WERI-Rb-1 (cell line): ENCODE results near the gene BTG1.

Experiments
- DNase-seq: peaks from one replicate; pipeline ENCODE4 v3.0.0-alpha.2; 2020
- H3K27ac ChIP-seq: fragments of 250-450 bp; sonication (Bioruptor Pico); 2 replicates; pipeline ENCODE4 v1.5.1; 2020; ENCODE audit warnings: mild to moderate bottlenecking, moderate library complexity
- H3K27me3 ChIP-seq: fragments of 250-450 bp; sonication (Bioruptor Pico); 2 replicates; pipeline ENCODE4 v1.5.1; 2021; ENCODE audit warnings: mild to moderate bottlenecking, low read depth, moderate library complexity; ENCODE audit not compliant: insufficient read depth, severe bottlenecking
- H3K36me3 ChIP-seq: fragments of 250-450 bp; sonication (Bioruptor Pico); 2 replicates; pipeline ENCODE4 v1.5.1; 2020; ENCODE audit warnings: mild to moderate bottlenecking, moderate library complexity
- H3K4me3 ChIP-seq: 2 replicates; pipeline ENCODE4 v1.5.1; 2011; ENCODE audit warnings: low read depth, mild to moderate bottlenecking, control low read depth, low read length
- H3K9me3 ChIP-seq: fragments of 250-450 bp; sonication (Bioruptor Pico); 2 replicates; pipeline ENCODE4 v1.5.1; 2021; ENCODE audit warnings: mild to moderate bottlenecking, moderate library complexity; ENCODE audit not compliant: severe bottlenecking
- CTCF ChIP-seq: IDR thresholded peaks from 2 replicates; pipeline ENCODE4 v1.5.1; 2011; ENCODE audit warnings: low read depth, mild to moderate bottlenecking, control low read depth, inconsistent platforms, low read length

Gene BTG1

GRCh38 chr12:92158796-92159439, 13.3 kb upstream of the BTG1 start:
- Histone ChIP-seq H3K36me3 (no peaks in the 10 kb centered on the region), H3K27me3 (no peaks in the 10 kb centered on the region), H3K27ac (no peak overlapping the region), H3K9me3 (no peaks in the 10 kb centered on the region), H3K4me3 (no peak overlapping the region)
- DNase-seq, result no peak
- no peak for TF ChIP-seq CTCF

DNA sequence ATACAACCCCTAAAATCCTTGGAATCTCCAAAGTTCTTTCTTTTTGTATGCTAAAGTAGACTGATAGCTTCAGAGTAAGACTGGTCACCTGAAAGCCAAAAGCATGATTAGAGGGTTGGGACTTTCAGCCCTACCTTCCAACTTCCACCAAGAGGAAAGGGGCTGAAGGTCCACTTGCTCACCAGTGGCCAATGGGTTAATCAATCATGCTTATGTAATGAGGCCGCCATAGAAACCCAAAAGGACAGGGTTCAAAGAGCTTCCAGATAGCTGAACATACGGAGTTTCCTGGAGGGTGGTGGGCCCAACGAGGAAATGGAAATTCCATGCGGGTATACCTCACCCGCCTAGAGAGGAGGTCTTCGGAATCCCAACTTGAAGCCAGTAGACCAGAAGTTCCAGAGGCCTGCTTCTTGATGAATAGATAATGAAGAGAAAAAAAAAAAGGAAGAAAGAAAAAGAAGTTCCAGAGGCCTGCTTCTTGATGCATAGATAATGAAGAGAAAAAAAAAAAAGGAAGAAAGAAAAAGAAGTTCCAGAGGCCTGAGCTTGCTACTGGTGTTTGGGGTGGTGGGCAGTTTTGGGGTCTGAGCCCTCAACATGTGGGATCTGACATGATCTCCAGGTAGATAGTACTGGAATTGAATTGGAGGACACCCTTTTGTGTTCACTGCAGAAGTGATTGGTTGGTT, 11.2 kb upstream of the BTG1 start:
- H3K9me3 ChIP-seq, result no peaks in the 10 kb centered on the region
- no peaks in the 10 kb centered on the region for H3K27me3 ChIP-seq
- H3K4me3 ChIP-seq, result no peak overlapping the region
- no peak for TF ChIP-seq CTCF
- H3K36me3 ChIP-seq, result no peaks in the 10 kb centered on the region
- DNase-seq, result no peak
- no peak overlapping the region for H3K27ac ChIP-seq

DNA sequence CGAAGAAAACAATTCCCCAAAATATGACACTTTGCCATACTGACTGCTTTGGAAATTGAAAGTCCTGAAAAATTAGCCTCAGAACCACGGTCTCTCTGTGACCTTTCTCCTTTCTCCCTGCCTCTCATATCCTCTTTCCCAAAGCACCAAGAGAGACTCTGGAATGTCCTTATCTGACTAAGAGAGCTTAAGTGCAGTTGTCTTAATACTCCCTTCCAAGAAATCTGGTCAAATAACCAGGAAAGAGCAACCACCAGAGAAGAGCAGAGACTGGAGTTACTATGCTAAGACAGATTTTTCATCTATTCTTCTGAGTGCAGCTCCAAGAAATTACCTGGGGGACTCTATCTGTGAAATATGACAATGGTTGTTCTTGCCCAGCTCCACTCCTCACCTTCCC, 10.5 kb upstream of the BTG1 start:
- Histone ChIP-seq H3K27ac (no peak overlapping the region), H3K27me3 (no peaks in the 10 kb centered on the region), H3K36me3 (no peaks in the 10 kb centered on the region), H3K4me3 (no peak overlapping the region), H3K9me3 (no peaks in the 10 kb centered on the region)
- TF ChIP-seq CTCF, result no peak
- no peak for DNase-seq

GRCh38 chr12:92155733-92156132, 10.1 kb upstream of the BTG1 start:
- Histone ChIP-seq H3K36me3 (no peaks in the 10 kb centered on the region), H3K27me3 (no peaks in the 10 kb centered on the region), H3K4me3 (no peak overlapping the region), H3K9me3 (no peaks in the 10 kb centered on the region), H3K27ac (no peak overlapping the region)
- DNase-seq, result no peak
- no peak for TF ChIP-seq CTCF

GRCh38 chr12:92151916-92152315, 6.3 kb upstream of the BTG1 start:
- H3K4me3 ChIP-seq, result no peak overlapping the region
- no peak overlapping the region for H3K27ac ChIP-seq
- H3K9me3 ChIP-seq, result no peaks in the 10 kb centered on the region
- H3K36me3 ChIP-seq, result no peaks in the 10 kb centered on the region
- no peak for DNase-seq
- H3K27me3 ChIP-seq, result no peaks in the 10 kb centered on the region
- no peak for TF ChIP-seq CTCF

- TF ChIP-seq CTCF, result no peak
- no peak for DNase-seq
- H3K36me3 ChIP-seq, result peaks cover 7% of the 10 kb centered on the region
- H3K27me3 ChIP-seq, result no peaks in the 10 kb centered on the region
- no peak overlapping the region for H3K27ac ChIP-seq
- H3K4me3 ChIP-seq, result no peak overlapping the region
- no peaks in the 10 kb centered on the region for H3K9me3 ChIP-seq
These were observed 3.9 kb upstream of the BTG1 start for GRCh38 chr12:92149563-92149962.
